VCaP (cell line): ENCODE results near the gene ADGRB3.
"Not testable (repeated sequence)": the region's sequence is repeated elsewhere in the genome, so short reads cannot be mapped to it uniquely, and the experiment has no call there.

Experiments
- H3K27ac ChIP-seq: fragments of 450-650 bp; 2 replicates; pipeline ENCODE4 v1.5.1; 2017
- TF ChIP-seq, protein P1 (sequence below): fragments of 450-650 bp; conservative IDR thresholded peaks from 2 replicates; pipeline ENCODE4 v1.5.1; 2017; ENCODE audit warnings: mild to moderate bottlenecking, moderate library complexity

ADGRB3 gene

DNA sequence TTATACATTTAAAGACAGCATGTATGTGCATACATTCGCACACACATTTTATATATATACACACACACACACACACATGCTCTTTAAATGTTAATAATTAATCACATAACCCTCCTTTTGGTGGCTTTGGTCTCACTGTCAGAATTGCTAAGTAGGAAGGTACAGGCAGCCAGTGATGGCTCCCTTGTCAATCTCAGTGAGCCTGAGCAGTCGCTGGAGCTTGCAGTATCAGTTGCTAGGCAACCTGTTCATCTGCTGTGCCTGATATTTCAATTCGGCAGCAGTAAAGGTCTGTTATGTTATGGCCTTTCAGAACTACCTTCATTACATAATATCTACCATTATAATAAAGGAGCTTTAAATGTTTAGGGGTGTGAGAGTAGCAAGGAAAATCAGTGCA is 787.4 kb downstream of the ADGRB3 start:
- TF ChIP-seq, protein P1, sequence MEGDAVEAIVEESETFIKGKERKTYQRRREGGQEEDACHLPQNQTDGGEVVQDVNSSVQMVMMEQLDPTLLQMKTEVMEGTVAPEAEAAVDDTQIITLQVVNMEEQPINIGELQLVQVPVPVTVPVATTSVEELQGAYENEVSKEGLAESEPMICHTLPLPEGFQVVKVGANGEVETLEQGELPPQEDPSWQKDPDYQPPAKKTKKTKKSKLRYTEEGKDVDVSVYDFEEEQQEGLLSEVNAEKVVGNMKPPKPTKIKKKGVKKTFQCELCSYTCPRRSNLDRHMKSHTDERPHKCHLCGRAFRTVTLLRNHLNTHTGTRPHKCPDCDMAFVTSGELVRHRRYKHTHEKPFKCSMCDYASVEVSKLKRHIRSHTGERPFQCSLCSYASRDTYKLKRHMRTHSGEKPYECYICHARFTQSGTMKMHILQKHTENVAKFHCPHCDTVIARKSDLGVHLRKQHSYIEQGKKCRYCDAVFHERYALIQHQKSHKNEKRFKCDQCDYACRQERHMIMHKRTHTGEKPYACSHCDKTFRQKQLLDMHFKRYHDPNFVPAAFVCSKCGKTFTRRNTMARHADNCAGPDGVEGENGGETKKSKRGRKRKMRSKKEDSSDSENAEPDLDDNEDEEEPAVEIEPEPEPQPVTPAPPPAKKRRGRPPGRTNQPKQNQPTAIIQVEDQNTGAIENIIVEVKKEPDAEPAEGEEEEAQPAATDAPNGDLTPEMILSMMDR: no peak
- H3K27ac ChIP-seq: no peak overlapping the region

DNA sequence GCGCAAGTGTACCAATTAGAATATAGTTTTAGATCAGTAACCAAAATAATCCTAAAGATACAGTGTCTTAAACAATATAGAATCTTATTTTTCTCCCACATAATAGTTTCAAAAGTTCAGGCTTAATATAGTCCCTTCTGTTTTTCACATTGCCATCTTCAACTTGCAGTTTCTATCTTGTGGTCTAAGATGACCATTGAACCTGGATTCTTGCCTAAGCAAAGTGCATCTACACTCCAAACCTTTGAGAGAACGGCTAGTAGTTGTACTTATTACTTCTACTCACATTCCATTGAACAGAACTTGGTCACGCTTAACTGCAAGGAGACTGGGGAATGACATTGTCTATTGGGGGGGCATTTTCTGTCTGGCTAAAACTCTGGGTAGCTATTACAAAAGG is 788.7 kb downstream of the ADGRB3 start:
- no peak overlapping the region for H3K27ac ChIP-seq

DNA sequence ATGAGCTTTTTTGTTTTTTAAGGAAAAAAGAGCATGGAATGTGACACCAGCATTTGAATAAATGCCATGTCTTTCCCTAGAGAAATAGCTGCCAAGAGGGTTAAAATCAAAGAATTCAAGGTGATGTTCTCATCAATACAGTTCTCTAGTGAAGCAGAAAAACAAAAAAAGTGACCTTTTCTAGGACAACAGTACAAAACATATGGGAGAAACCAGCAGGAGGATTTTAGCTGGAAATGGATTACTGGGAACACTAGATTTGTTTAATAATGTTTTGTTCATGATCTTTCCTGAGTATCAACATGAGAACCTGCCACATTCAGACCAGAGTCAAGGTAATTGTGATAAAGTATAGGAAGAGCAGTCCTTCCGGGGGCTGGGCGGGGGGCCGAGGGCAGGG is 789.5 kb downstream of the ADGRB3 start:
- H3K27ac ChIP-seq: no peak overlapping the region
- TF ChIP-seq, protein P1: no peak

More for the DNA sequence above, 788.7 kb downstream of the ADGRB3 start:
- TF ChIP-seq, protein P1: no peak

DNA sequence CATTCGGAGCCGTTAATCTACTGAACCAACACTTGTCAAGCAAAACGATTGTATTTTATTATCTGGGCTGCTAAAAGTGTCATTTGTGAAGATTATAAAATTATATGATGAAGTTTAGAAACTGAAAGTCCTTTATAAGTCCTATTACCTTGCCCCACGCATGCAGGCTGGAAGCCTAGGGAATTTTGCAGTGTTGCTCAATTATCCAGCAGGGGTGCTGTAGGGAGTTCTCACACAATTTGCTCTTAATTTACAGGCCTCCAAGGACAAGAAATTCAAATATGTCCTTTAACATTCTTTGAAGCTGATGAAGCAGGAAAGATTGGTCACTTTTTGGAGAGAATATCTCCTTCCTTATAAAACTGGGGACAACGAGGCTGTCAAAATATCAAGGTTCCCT is 792.8 kb downstream of the ADGRB3 start:
- H3K27ac ChIP-seq: no peak overlapping the region
- TF ChIP-seq, protein P1: no peak

DNA sequence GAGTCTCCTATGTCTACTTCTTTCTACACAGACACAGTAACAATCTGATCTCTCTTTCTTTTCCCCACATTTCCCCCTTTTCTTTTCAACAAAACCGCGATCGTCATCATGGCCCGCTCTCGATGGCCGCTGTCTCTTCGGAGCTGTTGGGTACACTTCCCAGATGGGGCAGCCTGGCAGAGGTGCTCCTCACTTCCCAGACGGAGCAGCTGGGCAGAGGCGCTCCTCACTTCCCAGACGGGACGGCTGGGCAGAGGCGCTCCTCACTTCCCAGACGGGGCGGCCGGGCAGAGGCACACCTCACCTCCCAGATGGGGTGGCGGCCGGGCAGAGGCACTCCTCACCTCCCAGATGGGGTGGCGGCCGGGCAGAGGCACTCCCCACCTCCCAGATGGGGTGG is 797.1 kb downstream of the ADGRB3 start:
- H3K27ac ChIP-seq: not testable (repeated sequence)

DNA sequence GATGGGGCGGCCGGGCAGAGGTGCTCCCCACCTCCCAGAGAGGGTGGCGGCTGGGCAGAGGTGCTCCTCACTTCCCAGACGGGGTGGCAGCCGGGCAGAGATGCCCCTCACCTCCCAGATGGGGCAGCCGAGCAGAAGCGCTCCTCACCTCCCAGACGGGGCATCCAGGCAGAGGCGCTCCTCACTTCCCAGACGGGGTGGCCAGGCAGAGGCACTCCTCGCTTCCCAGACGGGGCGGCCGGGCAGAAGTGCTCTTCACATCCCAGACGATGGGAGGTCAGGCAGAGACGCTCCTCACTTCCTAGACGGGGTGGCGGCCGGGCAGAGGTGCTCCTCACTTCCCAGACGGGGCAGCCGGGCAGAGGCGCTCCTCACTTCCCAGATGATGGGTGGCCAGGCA is 798.0 kb downstream of the ADGRB3 start:
- not testable (repeated sequence) for H3K27ac ChIP-seq

DNA sequence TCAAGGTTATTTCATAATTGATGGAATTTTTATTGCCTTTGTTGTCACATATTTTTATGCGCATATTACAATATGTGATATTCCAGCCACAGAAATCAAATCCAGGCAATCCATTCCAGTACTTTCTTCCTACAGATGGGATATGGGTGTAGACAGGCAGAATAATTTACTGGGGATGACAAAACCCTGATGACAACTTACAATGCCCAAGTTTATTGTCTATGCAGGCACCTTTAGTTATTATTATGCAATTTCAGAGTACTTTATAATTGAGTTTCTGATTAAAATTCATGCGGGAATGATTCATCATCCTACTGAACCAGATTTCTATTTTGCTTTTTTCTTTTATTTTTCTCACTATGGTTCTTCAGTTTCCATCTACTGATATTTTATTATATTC is 803.0 kb downstream of the ADGRB3 start:
- H3K27ac ChIP-seq: no peak overlapping the region
- TF ChIP-seq, protein P1: no peak
